Loucy (cell line): ENCODE measurements around the gene KCNN2.

Source experiments
- CTCF ChIP-seq: fragments of 200-600 bp; sonication (generic); conservative IDR thresholded peaks from 2 replicates; pipeline ENCODE4 v1.5.1; 2014; ENCODE audit warnings: mild to moderate bottlenecking, antibody characterized with exemption, low read length
- EZH2phosphoT487 ChIP-seq: fragments of 200-600 bp; IDR thresholded peaks from 2 replicates; pipeline ENCODE4 v1.6.1; 2018; ENCODE audit warnings: antibody characterized with exemption, mild to moderate bottlenecking, moderate library complexity, borderline replicate concordance

GRCh38 chr5:114393159-114393558 lies 31.3 kb downstream of the KCNN2 start:
- no peak for TF ChIP-seq CTCF
- TF ChIP-seq EZH2phosphoT487: no peak
